HG03196 (cell line): ENCODE measurements around the gene AMZ1.
A peak's percentile ranks its signal among the peaks of the same experiment; 100 is the strongest.
"Not testable (repeated sequence)": the region's sequence is repeated elsewhere in the genome, so short reads cannot be mapped to it uniquely, and the experiment has no call there.

Source experiments
- ATAC-seq: cut with Tn5 transposase; IDR thresholded peaks from one replicate; pipeline ENCODE4 v1.9.1; 2021; ENCODE audit not compliant: unreplicated experiment

The AMZ1 gene

DNA sequence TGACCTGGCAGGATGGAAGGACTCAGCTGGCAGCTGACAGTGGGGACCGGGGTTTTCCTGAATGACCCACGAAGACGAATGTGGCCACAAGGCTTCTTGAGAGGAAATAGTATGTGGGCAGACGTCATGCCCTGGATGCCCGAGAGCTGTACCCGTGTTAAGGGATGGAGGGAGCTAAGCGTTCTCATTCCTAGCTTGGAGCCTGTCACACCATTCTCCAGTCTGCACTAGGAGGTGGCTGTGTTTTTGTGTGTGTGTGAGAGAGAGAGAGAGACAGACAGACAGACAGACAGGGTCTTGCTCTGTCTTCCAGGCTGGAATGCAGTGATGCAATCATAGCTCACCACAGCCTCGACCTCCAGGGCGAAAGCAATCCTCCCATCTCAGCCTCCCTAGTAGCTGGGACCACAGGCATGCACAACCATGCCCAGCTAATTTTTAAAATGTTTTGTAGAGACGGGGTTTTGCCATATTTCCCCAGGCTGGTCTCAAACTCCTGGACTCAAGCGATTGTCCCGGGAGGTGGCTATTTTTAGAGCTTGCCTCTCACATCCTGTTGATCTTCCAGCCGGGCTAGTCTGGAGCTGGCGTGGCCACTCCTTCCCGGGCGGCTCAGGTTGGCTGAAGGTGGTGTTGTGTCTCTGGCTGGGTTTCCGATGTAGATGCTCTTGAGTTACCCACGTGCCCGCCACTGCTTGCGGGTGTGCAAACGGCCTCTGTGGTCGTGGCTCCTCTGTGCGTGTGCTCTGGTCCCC is 2.1 kb downstream of the AMZ1 start:
- ATAC-seq = no peak

DNA sequence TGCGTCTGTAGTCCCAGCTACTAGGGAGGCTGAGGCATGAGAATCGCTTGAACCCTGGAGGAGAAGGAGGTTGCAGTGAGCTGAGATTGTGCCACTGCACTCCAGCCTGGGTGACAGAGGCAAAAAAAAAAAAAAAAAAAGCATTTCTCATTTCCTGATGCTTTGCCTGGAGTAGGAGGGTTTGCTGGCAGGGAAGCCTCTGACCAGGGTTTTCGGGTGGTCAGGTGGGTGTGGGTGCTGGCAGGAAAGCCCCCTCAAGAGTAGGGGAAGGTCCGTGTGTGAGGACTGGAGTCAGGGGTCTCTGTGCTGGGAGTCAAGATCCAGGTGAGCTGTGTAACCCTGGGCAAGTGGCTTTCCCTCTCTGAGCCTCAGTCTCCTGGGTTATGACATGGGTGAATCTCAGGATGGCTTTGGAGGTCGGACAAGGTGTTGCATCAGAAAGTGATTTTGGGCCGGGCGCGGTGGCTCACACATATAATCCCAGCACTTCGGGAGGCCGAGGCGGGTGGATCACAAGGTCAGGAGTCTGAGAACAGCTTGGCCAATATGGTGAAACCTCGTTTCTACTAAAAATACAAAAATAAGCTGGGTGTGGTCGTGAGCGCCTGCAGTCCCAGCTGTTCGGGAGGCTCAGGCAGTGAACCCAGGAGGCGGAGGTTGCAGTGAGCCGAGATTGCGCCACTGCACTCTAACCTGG is 3.2 kb downstream of the AMZ1 start:
- ATAC-seq = no peak

DNA sequence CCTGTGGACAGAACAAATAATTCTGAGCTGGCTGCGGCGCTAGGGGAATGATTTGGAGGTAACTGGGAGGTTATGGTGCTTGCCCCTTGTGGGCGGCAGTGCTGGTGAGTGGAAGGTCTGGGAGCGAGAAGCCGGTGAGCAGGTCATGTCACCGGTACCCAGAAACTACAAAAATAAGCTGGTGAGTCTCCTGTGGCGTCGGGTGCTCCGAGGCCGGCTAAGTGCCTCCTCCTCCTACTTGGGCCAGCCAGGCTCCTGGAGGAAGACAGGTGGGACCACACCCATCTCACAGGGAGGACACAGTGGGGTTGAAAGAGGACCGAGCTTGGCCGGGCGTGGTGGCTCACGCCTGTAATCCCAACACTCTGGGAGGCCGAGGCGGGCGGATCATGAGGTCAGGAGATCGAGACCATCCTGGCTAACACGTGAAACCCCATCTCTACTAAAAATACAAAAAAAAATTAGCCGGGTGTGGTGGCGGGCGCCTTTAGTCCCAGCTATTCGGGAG is 4.0 kb downstream of the AMZ1 start:
- ATAC-seq = not testable (repeated sequence)

DNA sequence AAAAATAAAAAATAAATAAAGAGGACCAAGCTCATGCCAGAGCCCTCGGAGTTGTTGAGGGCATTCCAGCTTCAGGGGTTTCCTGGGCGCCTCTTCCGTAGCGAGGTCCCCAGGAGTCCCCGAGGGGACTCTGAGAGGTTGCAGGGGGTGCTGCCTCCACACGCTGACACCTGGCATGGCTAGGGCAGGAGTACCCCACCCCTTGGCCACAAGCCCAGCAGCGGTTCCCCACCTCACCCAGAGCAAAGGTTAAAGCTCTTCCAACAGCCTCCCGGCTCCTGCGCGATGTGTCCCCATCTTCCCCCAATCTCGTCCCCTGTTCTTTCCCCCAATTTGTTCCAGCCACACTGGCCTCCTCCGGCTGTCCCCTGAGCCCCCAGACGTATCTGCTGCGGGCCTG is 4.5 kb downstream of the AMZ1 start:
- no peak for ATAC-seq

DNA sequence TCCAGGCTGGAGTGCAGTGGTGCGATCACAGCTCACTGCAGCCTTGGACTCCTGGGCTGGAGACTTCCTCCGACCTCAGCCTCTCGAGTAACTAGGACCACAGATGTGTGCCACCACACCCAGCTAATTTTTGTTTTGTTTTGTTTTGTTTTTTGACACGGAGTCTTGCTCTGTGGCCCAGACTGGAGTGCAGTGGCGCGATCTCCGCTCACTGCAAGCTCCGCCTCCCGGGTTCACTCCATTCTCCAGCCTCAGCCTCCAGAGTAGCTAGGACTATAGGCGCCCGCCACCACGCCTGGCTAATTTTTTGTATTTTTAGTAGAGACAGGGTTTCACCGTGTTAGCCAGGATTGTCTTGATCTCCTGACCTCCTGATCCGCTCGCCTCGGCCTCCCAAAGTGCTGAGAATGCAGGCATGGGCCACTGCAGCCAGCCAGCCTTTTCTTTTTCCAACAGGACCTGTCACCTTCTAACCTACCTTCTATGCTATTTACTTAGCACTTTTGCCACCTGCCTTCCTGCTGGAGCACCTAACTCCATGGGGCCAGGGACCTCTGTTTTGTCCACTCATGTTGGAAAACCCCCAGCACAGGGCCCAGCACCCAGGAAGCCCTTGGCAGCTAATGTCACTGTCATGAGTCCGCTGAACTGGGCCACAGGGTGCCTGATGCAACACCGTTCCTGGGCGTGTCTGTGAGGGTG is 5.6 kb downstream of the AMZ1 start:
- ATAC-seq = not testable (repeated sequence)

DNA sequence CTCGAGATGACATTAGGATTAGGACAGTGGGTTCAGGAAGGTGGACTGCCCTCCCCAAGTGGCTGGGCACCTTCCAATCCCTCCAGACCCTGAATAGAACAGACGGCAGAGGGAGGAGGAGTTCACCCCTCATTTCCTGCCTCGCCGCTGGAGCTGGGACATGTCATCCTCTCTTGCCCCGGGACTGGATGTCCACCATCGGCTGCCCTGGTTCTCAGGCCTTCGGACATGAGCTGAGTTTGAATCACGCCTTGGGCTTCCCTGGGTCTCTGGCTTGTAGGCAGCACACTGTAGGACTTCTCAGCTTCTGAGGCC is 6.1 kb downstream of the AMZ1 start:
- not testable (repeated sequence) for ATAC-seq

DNA sequence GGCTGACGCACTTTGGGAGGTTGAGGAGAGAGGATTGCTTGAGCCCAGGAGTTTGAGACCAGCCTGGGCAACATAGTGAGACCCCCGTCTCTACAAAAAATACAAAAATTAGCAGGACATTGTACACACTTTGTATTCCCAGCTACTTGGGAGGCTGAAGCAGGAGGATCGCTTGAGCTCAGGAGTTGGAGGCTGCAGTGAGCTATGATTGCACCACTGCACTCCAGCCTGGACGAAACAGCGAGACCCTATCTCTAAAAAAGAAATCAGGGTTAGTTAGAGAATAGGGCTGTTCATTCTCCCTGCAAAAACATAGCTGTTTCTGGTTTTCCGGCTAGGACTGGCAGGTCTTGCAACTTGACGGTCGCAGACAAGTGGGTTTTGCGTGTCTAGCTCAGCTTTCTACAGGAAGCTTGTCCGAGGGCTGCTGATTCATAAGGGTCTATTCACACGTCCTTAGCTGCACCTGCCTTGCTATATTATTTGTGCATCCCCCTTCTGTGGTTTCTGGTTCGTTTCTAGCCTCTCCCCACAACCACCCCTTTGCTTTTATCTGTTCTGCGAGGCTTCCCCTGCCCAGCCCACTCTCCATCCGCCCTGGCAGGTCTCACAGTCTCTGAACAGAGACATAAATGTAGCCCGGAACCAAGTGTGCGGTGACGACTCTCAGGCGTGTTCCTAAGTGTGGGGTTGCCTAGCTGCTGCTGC is 10.7 kb downstream of the AMZ1 start:
- ATAC-seq = peak; percentile 91

DNA sequence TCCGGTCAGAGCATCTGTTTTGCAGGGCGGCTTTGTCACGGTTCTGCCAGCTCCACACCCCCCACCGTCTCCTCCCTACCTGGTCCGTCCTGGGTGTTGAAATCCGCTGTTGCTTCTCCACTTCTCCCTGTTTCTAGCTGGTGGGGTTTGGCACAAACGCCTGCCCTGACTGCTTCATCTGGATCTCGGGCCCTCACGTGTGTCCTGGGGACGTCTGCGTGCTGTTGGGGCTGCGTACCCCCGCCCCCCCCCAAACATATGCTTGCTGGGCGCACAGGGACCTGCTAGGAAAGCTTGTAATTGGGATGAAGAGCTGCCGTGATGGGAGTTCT is 11.3 kb downstream of the AMZ1 start:
- ATAC-seq = no peak

DNA sequence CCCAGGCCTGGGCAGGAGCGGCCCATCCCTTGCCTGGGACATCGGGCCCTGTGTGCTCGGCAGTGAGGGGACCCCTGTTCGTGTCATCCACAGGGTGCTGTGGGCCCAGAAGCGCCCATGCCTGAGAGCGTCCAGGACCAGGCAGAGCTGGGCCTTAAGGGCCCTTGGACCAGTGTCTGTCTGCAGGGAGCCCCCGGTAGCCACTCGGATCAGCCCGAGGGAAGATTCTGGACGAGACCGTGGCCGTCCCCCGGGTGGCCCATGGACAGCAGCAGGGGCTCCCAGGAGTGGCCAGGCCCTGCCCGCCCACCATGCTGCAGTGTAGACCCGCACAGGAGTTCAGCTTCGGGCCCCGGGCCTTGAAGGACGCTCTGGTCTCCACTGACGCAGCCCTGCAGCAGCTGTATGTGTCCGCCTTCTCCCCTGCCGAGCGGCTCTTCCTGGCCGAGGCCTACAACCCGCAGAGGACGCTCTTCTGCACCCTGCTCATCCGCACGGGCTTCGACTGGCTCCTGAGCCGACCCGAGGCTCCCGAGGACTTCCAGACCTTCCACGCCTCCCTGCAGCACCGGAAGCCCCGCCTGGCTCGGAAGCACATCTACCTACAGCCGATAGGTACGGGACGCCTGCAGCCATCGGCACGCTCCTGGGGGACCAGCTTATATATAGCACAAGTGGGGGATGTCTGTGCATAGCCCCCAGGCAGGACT is 12.3 kb downstream of the AMZ1 start:
- ATAC-seq = no peak

DNA sequence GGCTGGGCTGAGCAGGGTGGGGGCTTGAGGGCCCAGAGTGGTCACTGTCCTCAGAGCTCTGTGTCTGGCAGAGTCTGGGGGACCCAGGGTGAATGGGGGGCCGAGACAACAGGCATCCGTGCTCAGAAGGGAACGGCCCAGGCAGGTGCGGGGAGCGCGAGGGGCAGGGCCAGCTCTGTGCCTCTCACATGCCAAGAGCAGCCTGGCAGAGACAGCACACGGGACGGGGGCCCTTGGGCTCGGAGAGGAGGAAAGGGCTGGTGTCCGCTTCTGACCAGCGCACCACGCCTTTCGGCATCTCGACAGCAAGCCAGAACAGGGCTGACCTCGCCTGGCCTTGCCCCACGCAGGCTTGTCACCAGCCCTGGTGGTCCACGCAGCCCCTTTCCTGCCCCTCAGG is 13.4 kb downstream of the AMZ1 start:
- ATAC-seq = no peak

DNA sequence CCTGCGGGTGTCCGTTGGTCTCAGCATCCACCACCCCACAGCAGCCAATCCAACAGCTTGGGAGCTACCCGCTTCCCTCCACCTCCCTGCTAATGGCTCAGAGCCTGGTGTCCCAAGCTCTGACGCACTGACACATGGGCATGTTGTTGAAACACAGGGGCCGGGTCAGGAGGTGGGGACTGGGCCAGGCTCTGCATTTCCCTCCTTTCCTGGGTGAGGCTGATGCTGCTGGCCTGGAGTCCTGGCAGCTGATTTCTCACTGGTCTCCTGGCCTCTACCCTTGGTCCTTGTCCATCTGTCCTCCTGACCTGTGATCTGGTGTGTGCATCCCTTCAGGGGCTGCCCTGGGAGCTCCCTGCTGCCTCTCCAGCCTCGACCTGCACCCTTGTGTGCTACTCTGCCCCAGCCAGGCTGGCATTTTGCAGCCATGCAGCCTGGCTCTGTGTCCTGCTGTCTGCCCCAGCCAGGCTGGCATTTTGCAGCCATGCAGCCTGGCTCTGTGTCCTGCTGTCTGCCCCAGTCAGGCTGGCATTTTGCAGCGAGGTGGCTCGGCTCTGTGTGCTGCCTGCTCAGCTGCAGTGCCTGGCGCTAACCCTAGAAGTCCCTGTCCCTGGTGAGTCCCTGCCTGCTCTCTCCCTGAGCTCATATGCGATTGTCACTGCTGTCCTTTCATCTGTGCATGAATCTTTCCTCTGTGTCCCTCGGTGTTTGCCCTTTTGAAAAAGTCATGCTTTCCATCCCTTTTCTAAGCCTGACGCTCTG is 14.0 kb downstream of the AMZ1 start:
- ATAC-seq = no peak

DNA sequence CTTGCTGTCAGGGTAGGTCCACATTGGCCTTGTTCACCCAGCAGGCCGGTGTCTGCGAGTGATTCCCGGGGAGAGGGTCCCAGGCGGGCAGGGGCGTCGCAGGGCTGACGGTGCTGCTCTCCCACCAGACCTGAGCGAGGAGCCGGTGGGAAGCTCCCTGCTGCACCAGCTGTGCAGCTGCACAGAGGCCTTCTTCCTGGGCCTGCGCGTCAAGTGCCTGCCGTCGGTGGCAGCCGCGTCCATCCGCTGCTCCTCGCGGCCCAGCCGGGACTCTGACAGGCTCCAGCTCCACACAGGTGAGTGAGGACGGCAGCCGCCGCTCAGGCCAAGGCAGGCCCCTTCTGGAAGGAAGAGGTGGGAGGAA is 14.6 kb downstream of the AMZ1 start:
- no peak for ATAC-seq

DNA sequence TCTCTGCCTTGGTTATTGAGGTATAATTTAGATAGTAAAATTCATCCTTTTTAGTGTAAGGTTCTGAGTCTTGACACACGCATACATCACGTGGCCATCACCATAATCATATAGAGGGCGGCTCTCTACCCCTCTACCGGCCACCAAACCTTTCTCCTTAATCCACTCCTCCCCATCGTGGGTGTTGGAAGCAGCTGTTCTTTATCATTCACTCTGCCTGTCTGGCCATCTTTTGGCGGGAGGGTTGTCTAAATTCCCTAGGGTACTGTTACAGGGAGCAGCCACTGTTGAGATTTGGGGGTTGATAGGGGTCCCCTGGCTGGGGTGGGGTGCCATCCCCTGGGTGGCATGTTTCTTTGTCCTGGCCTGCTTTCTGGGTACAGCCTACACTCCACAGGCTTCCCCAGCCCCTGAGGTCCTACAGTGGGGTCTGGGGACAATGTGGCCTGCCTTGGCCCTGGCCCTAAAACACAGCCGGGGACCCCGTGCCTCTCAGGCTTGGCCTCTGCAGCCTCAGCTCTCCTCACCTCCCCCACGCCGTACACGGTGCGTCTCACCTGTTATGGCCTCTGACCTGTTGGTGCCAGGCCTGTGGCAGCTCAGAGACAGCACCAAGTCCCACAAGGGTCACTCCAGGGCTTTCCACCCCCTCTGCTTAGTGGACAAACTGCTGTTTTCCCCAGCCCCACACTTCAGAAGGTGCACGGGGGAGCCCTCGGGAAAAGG is 17.5 kb downstream of the AMZ1 start:
- ATAC-seq = no peak

DNA sequence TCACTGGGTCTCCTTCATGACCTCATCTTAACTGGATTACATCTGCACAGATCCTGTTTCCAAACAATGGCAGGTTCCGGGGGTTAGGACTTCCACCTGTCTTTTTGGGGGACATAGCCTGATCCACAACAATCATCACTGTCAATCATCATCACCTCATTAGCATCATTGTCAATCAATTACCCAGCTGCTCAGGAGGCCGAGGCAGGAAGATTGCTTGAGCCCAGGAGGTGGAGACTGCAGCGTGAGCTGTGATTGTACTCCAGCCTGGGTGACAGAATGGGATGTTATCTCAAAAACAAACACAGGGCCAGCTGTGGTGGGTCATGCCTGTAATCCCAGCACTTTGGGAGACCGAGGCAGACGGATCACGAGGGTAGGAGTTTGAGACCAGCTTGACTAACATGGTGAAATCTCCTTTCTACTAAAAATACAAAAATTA is 18.7 kb downstream of the AMZ1 start:
- no peak for ATAC-seq

DNA sequence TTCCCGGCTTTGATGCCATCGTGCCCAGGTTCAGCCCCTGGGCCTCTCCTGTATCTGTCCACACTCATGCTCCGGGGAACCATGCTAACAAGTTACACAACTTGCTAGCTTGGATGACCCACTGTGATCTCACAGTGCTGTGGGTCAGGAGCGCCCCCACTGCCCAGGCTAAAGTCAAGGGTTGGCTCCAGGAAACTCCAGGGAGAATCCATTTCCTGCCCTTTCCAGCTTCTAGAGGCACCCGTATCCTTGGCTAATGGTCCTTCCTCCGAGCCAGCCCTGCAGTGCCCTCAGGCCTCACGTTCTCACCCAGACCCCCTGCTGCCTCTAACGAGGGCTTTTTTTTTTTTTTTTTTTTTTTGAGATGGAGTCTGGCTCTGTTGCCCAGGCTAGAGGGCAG is 19.5 kb downstream of the AMZ1 start:
- no peak for ATAC-seq

DNA sequence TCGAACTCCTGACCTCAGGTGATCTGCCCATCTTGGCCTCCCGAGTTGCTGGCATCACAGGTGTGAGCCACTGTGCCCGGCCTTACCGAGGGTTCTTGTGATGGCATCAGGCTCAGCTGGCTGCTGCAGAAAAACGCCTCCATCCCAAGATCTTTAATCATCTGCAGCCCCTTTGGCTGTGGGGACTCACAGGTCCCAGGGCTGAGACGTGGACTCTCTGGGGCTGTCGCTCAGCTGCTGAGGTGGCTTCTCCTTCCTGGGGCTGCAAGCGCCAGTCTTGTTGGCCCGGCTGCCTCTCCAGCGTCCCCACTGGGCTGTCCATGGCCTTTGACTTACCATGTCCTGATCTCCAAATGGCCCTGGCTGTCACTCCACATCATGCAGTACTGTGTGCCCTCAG is 20.0 kb downstream of the AMZ1 start:
- ATAC-seq = no peak

DNA sequence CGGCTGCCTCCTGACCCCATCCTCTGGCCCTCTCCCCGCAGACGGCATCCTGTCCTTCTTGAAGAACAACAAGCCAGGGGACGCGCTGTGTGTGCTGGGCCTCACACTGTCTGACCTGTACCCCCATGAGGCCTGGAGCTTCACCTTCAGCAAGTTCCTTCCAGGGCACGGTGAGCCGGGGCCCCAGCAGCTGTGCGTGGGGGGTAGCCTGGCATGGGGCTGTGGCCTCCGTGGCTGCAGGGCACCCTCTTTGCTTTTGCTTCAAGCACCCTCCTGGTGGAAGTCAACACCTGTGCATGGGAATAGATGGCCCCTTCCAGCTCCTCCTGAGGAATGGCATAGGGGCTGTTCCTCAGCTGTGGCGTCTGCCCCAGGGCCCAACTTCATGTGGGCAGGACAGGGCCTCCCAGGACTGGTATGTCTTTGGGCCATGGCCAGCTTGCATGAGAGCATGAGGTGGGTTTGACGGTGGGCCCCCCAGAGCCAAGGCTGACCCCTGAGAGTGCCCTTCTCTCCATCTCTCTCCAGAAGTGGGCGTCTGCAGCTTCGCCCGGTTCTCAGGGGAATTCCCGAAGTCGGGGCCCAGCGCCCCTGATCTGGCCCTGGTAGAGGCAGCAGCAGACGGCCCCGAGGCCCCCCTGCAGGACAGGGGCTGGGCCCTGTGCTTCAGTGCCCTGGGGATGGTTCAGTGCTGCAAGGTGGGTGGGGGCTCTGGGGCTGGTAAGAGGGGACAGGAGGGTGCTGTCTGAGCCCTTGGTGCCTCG is 20.7 kb downstream of the AMZ1 start:
- ATAC-seq = no peak

DNA sequence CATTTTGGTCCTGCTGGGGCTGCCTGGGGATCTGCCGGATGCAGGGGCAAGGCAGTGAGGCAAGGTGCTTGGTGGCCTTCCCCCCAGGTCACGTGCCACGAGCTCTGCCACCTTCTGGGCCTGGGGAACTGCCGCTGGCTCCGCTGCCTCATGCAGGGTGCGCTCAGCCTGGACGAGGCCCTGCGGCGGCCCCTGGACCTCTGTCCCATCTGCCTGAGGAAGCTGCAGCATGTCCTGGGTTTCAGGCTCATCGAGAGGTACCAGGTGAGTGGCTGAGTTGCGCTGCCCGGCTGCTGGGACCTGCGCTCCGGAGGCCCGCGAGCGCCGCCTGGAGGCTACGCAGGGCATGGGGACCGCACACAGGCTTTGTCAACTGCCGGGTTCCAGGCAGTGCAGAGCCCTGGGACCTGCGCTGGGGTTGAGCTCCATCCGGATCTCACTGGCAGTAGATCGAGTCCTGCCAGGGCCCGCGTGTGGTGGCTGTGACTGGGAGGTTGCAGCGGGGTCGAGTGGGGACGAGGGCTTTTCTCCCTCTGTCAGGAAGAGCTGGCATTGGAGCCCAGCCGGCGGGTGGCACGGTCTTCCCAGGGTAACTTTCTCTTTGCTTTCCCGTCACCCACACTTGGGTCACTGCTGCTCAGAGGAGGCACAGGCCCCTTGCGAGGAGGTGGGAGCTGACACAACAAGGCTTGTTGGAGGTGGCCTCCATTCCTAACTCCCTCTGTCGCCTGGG is 21.7 kb downstream of the AMZ1 start:
- ATAC-seq = peak; percentile 79
